ENCODE results near the gene STXBP6. TPM values are rescaled to one million over a fixed set of nuclear protein-coding genes. Genes with fewer than 3 reads are reported as not detected.

The STXBP6 gene
- total RNA-seq, 1 experiment from 2014 or later: 36.9 TPM

DNA sequence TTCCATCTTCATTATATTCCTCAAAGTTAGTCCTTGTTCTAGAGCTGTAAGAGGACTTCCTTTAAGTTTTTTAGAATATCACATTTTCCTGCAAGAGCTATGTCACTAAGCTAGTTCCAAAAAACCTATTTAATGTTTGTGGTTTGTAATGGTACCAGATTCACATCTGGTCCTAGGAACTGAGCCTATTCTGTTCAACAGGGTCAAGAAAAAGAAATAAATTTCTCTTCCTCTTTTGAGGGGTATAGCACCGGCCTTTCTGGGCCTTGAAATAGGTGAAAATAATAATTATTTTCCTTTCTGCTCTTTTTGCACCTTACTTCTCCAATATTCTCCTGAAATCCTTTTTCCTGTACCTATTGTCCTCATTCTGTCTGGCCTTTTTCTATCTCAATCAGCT is 3.6 kb upstream of the STXBP6 start:
- no peak for DNase-seq (ENCODE audit: extremely low read depth, low read depth)

- no peak for DNase-seq (ENCODE audit: extremely low read depth, low read depth)
Measured at GRCh38 chr14:25052921-25053320, 3.0 kb upstream of the STXBP6 start.

- DNase-seq (ENCODE audit: extremely low read depth, low read depth): no peak
Measured at GRCh38 chr14:25052385-25052784, 2.4 kb upstream of the STXBP6 start.

DNA sequence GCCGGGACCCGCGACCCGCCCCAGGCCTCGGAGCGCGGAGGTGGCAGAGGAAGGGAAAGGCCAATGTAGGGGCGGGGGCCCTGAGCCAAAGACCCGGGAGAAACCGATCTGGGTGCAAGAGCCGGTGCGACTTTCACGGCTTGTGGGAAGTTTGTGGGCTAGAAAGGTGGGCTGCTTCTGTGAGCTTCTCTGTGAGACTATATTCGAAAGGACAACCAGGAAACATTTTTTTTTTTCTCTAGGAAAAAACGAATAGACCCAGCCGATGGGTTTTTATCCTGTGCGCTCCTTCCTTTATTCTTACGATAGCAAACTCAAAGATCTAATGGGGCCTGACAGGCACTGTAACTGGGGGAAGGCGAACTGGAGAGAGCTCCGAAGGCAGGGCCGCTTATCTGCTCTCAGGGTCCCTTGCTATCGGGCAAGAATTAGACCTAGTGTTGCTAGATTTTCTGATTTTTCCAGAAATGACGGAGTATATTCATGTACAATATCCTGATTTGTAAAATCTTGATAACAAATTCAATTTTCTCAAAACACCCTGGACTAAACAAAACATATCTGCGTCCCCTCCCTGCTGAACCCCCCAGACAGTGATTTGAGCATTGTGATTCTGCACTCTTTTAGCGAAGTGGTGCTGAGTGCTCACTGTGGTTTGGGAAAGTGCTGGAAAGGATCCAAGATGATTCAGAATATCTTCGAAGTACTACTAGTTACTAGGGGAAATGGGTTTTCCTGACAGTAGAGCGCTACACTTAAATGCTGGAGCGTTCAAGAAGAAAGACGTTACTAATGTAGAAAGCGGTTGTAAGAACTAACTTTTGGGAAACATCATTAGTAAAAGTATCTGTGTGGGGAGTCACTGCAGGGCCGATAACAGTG is 563 bp upstream of the STXBP6 start:
- DNase-seq (ENCODE audit: extremely low read depth, low read depth): no peak

GRCh38 chr14:25049093-25049567 is 817 bp downstream of the STXBP6 start:
- no peak for DNase-seq (ENCODE audit: extremely low read depth, low read depth)

GRCh38 chr14:25048170-25049016 is 1.6 kb downstream of the STXBP6 start:
- DNase-seq (ENCODE audit: extremely low read depth, low read depth): no peak

DNA sequence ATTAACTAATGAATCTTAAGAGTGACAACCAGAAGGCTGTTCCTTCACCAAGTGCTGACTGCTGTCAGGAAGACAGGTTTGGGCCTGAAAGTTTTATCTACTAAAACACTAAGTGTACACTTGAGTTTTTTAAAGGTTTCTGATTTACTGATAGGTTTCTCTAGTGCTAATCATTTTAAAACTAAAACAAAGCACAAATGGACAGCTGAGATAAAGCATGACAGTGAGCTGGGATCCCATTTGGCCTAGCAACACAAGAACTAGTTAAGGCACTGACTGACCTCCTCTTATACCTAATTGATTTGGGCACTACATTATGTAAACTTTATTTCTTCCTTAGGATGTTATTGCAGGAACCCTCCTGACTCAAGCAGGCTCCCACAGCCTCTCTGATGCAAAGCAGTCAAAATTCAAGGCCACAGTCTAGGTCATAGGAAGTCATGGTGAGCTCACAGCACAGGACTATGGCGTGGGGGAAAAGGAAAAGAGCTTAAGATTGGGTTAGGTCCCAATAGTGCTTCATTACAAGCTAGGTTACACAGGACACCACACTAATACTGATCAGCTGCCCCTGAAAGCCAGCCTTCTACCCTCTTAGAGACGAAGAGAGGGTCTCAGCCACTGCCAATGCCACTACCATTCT is 3.5 kb downstream of the STXBP6 start:
- DNase-seq (ENCODE audit: extremely low read depth, low read depth): no peak

DNA sequence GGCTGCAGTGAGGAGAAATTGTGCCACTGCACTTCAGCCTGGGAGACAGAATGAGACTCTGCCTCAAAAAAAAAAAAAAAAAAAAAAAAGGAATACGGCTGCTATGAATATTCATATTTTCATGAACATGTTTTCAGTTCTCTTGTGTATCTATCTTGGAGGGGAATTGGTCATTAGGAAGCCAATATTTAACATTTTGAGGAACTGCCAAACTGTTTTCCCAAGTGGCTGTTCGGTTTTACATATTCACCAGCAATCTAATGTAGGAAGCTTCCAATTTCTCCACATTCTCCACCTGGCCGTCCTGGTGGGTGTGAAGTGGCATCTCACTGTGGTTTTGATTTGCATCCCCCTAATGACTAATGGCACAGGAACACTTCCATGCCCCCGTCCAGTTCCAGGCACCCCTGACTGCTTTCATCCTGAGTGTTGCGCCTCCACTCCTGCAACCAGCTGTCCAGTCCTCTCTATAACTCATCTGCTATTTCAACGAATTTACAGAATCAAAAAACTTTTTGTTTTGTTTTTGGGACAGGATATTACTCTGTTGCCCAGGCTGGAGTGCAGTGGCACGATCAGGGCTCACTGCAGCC is 5.7 kb downstream of the STXBP6 start:
- DNase-seq (ENCODE audit: extremely low read depth, low read depth): no peak

- DNase-seq (ENCODE audit: extremely low read depth, low read depth): peak; percentile 33
Measured at GRCh38 chr14:25042362-25043299, 7.3 kb downstream of the STXBP6 start.

- DNase-seq (ENCODE audit: extremely low read depth, low read depth): no peak
Measured at GRCh38 chr14:25041898-25042297, 8.0 kb downstream of the STXBP6 start.

- no peak for DNase-seq (ENCODE audit: extremely low read depth, low read depth)
Measured at GRCh38 chr14:25041484-25041883, 8.5 kb downstream of the STXBP6 start.

DNA sequence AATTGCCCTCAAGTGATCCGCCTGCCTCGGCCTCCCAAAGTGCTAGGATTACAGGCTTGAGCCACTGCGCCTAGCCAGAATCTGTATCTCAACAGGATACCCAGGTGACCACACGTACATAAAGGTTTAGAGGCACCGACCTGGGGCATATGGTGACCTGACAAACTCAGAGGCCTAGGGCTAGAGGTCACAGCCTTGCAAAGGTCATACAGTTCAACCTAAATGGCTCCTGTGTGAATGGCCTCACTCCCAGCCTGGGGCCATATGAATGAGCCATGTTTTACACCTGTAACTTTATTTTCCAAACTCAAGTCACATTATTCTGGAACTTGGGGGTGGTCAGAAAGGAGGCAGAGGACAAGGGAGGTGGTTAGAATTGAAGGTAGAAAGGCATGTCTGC is 10.0 kb downstream of the STXBP6 start:
- no peak for DNase-seq (ENCODE audit: extremely low read depth, low read depth)

GRCh38 chr14:25038044-25038668 is 11.8 kb downstream of the STXBP6 start:
- no peak for DNase-seq (ENCODE audit: extremely low read depth, low read depth)

GRCh38 chr14:25037032-25037431 is 12.9 kb downstream of the STXBP6 start:
- DNase-seq (ENCODE audit: extremely low read depth, low read depth): no peak

- DNase-seq (ENCODE audit: extremely low read depth, low read depth): no peak
Measured at GRCh38 chr14:25034803-25035681, 14.9 kb downstream of the STXBP6 start.

DNA sequence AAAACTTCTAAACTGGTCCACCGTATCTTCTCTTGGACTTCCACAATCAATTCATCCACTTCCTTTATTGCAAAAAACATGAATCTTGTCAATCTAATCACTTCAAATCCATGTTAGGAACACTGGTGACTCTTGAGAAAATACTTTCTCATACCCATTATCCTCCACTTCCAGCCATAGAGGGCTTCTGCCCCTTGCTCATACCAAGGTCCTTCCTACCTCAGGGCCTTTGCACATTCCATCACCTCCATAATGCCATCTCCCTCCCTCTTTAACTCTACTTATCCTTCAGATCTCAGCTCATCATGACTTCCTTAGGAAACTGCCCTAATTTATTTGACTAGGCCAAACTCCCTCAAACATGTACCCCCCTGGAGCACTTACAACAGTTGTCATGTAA is 16.6 kb downstream of the STXBP6 start:
- DNase-seq (ENCODE audit: extremely low read depth, low read depth): no peak

DNA sequence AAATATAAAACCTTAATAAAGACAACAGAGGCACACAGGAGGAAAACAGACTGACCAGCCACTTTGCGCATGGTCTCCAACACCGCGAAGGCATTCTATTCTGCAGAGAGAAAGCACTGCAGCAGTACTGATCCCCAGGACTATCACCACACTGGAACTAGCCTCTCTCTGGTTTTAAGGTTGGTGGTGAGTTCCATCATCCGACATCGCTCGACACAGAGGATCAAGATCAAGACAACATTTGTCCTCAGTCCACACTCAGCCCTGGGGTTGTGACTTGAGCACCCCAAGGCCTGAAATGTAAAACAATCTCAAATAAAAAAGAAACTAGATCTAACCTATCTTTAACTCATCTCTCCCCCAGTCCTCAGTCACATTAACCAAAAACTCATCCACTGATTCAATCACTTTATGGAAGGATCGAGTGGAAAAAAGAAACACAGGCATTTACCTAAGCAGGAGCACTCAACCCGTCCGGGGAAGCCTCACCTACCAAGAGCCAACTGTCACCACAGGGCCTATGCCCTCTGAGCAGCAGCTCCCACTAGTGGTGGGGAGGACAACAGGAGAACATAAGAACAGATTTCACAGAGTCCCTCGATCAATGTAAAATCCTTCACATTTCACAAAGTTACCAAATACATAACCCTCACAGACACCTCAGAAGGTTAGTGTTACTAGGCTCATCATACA is 17.7 kb downstream of the STXBP6 start:
- DNase-seq (ENCODE audit: extremely low read depth, low read depth): no peak

Measured in NCI-H460 (cell line).